Epidermal melanocyte (primary cell): ENCODE results near the gene EMILIN2.
A peak's percentile ranks its signal among the peaks of the same experiment; 100 is the strongest.

Experiments
- DNase-seq: peaks from one replicate; pipeline ENCODE4 v3.0.0; 2011; ENCODE audit warnings: low spot score; ENCODE audit not compliant: insufficient read length

EMILIN2 gene

GRCh38 chr18:2897448-2898185, 50.8 kb downstream of the EMILIN2 start:
- DNase-seq = no peak

GRCh38 chr18:2898186-2898640, 51.4 kb downstream of the EMILIN2 start:
- DNase-seq = no peak

GRCh38 chr18:2900684-2901422, 54.0 kb downstream of the EMILIN2 start:
- DNase-seq = no peak

- peak; percentile 38 for DNase-seq
Observed at GRCh38 chr18:2901423-2901985, 54.7 kb downstream of the EMILIN2 start.

- no peak for DNase-seq
Observed at GRCh38 chr18:2902327-2902726, 55.5 kb downstream of the EMILIN2 start.

- no peak for DNase-seq
Observed at GRCh38 chr18:2903006-2903405, 56.2 kb downstream of the EMILIN2 start.

GRCh38 chr18:2905854-2906703, 59.3 kb downstream of the EMILIN2 start:
- peak; percentile 51 for DNase-seq

- DNase-seq = peak; percentile 62
Observed at GRCh38 chr18:2906704-2907549, 60.1 kb downstream of the EMILIN2 start.

GRCh38 chr18:2907550-2908135, 60.8 kb downstream of the EMILIN2 start:
- DNase-seq = no peak

GRCh38 chr18:2908166-2908945, 61.5 kb downstream of the EMILIN2 start:
- DNase-seq = no peak

- no peak for DNase-seq
Observed at GRCh38 chr18:2908946-2909335, 62.1 kb downstream of the EMILIN2 start.

GRCh38 chr18:2909431-2910140, 62.8 kb downstream of the EMILIN2 start:
- no peak for DNase-seq

- DNase-seq = no peak
Observed at GRCh38 chr18:2910261-2910660, 63.5 kb downstream of the EMILIN2 start.

- no peak for DNase-seq
Observed at GRCh38 chr18:2910751-2911425, 64.1 kb downstream of the EMILIN2 start.

- DNase-seq = no peak
Observed at GRCh38 chr18:2911533-2911932, 64.7 kb downstream of the EMILIN2 start.

- DNase-seq = no peak
Observed at GRCh38 chr18:2912357-2913299, 65.8 kb downstream of the EMILIN2 start.

GRCh38 chr18:2913398-2914005, 66.7 kb downstream of the EMILIN2 start:
- DNase-seq = no peak
